Muscle of arm (tissue), 14 donors: ENCODE data around the gene MFSD1. TPM values are rescaled to one million over a fixed set of nuclear protein-coding genes. Genes with fewer than 3 reads are reported as not detected.

Source experiments
- DNase-seq: peaks from one replicate; pipeline ENCODE4 v3.0.0-alpha.2; 2013
- long read RNA-seq, 11 donors: transcript quantifications; one replicate each; lab custom pipeline, GENCODE V29; 2026
- polyA plus RNA-seq, 12 donors: library from polyadenylated mRNA; unstranded; fragments of 120-200 nt; gene quantifications; one replicate each; pipeline ENCODE4 v1.2.1, GENCODE V29; 2013; ENCODE audit not compliant: insufficient read length in 12 of 12

MFSD1 gene, protein sequence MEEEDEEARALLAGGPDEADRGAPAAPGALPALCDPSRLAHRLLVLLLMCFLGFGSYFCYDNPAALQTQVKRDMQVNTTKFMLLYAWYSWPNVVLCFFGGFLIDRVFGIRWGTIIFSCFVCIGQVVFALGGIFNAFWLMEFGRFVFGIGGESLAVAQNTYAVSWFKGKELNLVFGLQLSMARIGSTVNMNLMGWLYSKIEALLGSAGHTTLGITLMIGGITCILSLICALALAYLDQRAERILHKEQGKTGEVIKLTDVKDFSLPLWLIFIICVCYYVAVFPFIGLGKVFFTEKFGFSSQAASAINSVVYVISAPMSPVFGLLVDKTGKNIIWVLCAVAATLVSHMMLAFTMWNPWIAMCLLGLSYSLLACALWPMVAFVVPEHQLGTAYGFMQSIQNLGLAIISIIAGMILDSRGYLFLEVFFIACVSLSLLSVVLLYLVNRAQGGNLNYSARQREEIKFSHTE
- 10 to 100 TPM in 11 of 12 donors, not detected in 1; 21.9 to 43.7 (median 29.8) TPM for polyA plus RNA-seq
- long read RNA-seq, donor 1, transcript MFSD1-203 (16 exons, 2,423 nt): major isoform, 12 of 19 reads
- long read RNA-seq, donor 1, transcript MFSD1-204 (5 exons, 2,042 nt): minor isoform, 5 of 19 reads
- long read RNA-seq, donor 1, partial matches to known transcripts: 0 of 19 reads
- long read RNA-seq, donor 1, other reads (novel, unspliced or antisense): 0 of 19 reads
- long read RNA-seq, donor 2, transcript MFSD1-203 (16 exons, 2,423 nt): major isoform, 11 of 15 reads
- long read RNA-seq, donor 2, partial matches to known transcripts: 0 of 15 reads
- long read RNA-seq, donor 2, other reads (novel, unspliced or antisense): 0 of 15 reads
- long read RNA-seq, donor 3, transcript MFSD1-203 (16 exons, 2,423 nt): major isoform, 7 of 9 reads
- long read RNA-seq, donor 3, partial matches to known transcripts: 0 of 9 reads
- long read RNA-seq, donor 3, other reads (novel, unspliced or antisense): 0 of 9 reads
- long read RNA-seq, donor 4, transcript MFSD1-203 (16 exons, 2,423 nt): major isoform, 6 of 10 reads
- long read RNA-seq, donor 4, partial matches to known transcripts: 0 of 10 reads
- long read RNA-seq, donor 4, other reads (novel, unspliced or antisense): 0 of 10 reads
- long read RNA-seq, donor 5, transcript MFSD1-203 (16 exons, 2,423 nt): major isoform, 8 of 11 reads
- long read RNA-seq, donor 5, partial matches to known transcripts: 0 of 11 reads
- long read RNA-seq, donor 5, other reads (novel, unspliced or antisense): 0 of 11 reads
- long read RNA-seq, donor 6, partial matches to known transcripts: 0 of 5 reads
- long read RNA-seq, donor 6, other reads (novel, unspliced or antisense): 0 of 5 reads
- long read RNA-seq, donor 7, transcript MFSD1-203 (16 exons, 2,423 nt): major isoform, 8 of 18 reads
- long read RNA-seq, donor 7, partial matches to known transcripts: 10 of 18 reads
- long read RNA-seq, donor 7, other reads (novel, unspliced or antisense): 0 of 18 reads
- long read RNA-seq, donor 8, transcript MFSD1-203 (16 exons, 2,423 nt): major isoform, 11 of 14 reads
- long read RNA-seq, donor 8, partial matches to known transcripts: 0 of 14 reads
- long read RNA-seq, donor 8, other reads (novel, unspliced or antisense): 0 of 14 reads
- long read RNA-seq, donor 9, partial matches to known transcripts: 0 of 5 reads
- long read RNA-seq, donor 9, other reads (novel, unspliced or antisense): 0 of 5 reads
- long read RNA-seq, donor 10, transcript MFSD1-203 (16 exons, 2,423 nt): major isoform, 8 of 12 reads
- long read RNA-seq, donor 10, partial matches to known transcripts: 0 of 12 reads
- long read RNA-seq, donor 10, other reads (novel, unspliced or antisense): 0 of 12 reads
- long read RNA-seq, donor 11, transcript MFSD1-203 (16 exons, 2,423 nt): major isoform, 12 of 21 reads
- long read RNA-seq, donor 11, partial matches to known transcripts: 5 of 21 reads
- long read RNA-seq, donor 11, other reads (novel, unspliced or antisense): 0 of 21 reads

DNA sequence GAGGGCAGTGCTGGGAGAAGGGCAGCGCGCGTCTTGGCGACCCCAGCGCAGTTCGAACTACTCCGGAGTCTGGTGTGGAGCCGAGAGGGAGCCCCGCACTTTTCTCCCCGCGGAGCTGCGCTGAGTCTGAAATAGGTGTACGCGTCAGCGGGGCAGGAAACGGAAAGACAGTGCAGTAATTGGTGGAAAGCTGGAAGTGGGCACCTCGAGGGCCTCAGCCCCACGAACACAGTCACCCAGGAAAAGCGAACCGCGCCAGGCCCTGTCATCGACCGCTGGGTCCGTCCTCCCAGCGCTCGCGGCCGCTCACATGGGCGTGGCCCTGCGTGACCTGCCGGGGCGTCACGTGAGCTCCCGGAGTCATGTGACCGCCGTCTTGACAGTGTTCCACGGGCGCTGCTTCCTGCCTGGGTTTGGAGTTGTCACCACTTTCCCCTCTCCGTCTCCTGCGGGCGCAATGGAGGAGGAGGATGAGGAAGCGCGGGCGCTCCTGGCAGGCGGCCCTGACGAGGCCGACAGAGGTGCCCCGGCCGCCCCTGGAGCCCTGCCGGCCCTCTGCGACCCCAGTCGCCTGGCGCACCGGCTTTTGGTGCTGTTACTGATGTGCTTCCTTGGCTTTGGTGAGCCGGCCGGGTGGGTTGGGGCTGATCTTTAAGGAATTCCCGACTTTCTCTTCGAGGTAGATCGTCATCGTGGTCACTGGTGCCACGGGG is at the start of gene MFSD1:
Gene MFSD1, plus strand, starts transcription at position 359 of the 713 bp plus-strand sequence. Its CDS starts 99 bp downstream, at position 458.
- peak; percentile 95 for DNase-seq

DNA sequence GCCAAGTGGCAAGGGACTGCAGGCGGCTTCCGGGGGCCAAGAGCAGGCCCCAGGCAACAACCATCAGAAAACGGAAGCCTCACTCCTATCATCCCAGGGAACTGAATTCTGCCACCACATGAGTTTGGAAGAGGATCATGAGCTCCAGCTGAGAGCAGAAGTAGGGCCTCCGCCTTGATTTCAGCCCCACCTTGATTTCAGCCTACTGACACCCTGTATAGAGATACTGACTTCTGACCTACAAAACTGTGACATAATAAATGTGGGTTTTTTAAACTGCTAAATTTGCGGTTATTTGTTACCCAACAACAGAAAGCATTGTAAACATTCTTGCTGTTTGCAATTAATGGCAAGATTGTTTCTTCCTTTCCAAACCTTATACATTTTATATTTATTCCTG is 48.0 kb upstream of the MFSD1 start:
- no peak for DNase-seq

DNA sequence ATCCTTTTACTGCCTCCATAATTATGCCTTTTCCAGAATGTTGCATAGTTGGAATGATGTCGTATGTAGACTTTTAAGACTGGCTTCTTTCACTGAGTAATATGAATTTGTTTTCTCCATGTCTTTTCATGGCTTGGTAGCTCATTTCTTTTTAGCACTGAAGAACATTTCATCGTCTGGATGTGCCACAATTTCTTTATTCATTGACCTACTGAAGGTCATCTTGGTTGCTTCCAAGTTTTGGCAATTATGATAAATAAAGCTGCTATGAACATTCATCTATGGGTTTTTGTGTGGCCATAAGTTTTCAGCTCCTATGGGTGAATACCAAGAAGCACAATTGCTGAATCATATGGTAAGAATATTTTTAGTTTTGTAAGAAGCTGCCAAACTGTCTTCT is 46.4 kb upstream of the MFSD1 start:
- DNase-seq: no peak

DNA sequence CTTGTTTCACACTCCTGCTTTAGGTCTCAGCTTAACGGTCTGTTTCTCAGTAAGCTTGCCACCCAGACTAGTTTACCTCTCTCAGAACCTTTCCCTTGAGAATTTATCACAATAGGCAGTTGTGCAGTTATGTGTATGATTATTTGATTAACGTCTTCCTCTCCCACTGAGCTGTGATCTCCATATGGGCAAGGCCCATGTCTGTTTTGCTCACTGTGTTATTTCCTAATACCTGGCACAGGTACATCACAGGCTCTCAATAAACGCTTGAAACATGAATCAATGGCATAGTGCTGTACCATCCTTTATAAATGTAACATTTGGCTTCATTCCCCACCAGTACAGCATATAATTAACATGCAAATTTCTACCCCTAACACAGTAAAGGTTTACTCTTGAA is 40.5 kb upstream of the MFSD1 start:
- DNase-seq: no peak

DNA sequence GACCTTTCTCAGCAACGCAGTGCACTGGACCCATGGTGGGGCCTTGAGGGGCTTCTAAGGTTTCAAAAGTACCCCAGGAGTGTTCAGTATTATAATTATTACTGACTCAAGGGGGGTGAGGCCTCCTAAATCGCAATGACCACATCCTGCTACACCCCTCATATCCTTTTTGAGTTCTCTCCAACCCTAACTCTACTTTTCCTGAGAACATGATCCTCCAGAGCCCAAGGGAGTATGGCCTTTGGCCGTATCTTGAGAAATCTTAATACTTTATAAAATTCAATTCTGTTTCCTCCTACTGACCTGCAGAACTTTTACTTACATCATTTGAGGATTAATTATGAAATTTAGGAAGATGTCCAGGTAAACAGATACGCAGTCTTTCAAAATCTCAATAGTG is 39.2 kb upstream of the MFSD1 start:
- peak; percentile 38 for DNase-seq

DNA sequence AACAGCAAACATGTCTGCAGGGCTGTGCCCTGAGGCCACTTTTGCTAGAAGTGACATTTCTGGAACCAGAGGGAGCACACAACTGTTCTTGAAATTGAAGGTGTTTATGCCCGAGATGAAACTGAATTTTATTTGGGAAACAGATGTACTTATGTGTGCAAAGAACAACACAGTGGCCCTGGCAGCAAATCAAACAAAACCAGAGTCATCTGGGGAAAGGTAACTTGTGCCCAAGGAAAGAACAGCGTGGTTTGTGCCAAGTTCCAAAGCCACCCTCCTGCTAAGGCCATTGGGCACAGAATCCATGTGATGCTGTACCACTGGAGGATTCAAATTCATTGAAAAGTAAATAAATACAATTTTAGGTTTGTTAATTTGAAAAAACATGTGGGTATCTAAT is 38.4 kb upstream of the MFSD1 start:
- no peak for DNase-seq

DNA sequence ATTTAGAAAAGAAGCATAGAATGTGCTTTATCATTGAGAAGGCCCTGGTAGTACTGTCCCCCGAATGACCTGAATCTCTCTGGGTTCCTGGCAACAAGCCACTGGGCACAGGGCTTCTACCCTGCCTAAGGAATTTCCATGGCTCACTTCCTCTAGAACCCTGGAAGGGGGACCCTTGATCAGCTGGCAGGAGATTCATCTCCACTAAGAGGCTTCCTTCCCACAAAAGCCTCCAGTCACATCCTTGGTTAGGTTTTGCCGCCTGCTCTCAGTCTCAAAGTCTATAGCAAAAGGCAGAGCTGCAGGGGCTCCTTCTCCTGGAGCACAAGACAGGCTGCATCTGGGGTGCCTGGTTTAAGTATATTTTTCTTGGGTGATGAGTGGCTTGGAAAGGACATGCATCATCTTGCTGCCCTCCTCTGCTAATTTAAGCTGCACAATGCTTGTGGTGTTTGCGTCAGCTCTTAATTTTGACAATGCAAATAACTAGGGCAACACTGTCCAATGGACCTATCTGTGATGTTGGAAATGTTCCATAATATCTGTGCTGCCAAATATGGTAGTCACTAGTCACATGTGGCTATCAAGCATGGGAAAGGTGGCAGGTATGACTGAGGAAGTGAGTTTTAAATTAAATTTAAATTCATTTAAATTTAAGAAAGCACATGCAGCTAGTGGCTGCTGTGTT is 36.2 kb upstream of the MFSD1 start:
- DNase-seq: no peak

DNA sequence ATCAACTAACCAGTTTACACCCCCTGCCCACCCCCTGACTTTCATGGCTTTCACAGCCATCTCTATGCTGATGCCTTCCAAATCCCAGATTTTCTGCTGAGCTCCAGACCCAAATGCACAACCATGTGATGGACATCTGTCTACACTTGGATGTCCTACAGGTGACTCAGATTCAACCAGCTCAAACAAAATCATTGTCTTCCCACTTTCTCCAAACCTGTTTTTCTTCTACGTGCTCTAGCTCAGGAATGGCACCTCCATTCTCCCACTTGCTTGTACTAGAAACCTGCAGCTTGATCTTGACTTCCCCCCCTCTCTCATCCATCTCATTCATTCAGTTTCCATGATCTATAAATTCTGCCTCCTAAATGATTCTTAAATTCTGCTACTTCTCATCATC is 35.5 kb upstream of the MFSD1 start:
- no peak for DNase-seq

DNA sequence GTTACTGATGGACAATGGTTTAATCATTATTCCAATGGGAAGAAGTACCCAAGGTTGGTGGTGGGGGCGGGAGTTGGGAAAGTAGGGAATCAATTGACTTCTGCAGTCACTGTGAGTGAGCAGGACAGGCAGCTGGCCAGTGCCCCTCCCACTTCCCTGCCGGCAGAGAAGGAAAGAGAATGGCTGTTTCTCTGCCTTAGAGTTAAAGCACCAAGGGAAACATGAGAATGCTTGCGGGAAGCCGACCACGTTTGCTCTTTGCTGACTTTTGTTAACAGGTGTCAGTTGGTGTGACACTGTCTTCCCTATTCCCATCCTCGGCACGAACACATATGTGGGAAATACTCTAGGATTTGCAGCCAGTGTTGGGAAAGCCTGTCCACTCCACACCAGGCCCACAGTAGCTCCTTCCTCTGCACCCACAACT is 33.5 kb upstream of the MFSD1 start:
- peak; percentile 72 for DNase-seq

DNA sequence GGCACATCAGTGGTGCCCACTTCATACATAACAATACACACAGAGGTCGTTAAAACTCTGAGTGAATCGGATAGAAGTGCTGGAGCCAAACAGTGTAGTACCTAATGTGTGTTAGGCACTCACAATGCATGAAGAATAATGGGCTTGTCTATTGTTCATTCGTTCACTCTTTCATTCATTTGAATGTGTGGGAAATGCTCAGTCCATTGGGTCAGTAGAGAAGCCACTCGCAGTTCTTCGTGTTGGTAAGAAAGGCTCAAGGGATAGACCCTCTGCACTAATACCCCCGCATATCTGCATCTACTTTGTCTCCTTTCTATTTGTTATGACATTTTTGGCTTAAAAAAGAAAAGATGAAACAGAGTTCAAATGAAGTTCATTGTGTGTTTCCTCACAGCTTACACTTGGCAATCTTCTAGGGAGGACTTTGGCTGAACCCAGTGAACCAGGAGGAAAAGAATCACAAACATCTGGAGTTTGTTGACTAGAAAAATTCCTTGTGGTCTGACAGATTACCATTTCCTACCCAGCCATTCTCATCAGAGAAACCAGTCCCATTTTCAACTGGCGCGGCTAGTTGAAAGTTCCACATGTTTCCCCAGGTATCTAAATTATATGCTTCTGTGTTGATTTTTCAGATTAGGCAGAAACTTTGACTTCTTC is 32.8 kb upstream of the MFSD1 start:
- DNase-seq: peak; percentile 88

DNA sequence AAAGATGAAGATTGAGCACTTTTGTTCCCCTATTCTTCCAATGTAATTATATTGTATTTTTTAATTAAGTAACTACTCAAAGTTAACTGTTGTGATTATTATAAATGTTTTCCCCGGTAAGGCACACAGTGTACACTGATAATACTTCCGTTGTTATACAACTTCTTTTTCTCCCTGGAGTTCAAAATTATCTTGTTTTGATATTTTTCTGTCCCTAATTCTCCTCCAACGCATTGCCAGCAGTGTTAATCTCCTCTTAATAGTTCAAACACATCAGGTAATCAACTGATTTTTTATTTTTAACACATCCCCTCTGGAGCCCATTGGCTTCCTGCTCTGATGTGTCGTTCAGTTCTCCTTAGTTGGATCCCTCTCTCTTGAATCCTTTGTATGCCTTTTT is 32.3 kb upstream of the MFSD1 start:
- DNase-seq: no peak

DNA sequence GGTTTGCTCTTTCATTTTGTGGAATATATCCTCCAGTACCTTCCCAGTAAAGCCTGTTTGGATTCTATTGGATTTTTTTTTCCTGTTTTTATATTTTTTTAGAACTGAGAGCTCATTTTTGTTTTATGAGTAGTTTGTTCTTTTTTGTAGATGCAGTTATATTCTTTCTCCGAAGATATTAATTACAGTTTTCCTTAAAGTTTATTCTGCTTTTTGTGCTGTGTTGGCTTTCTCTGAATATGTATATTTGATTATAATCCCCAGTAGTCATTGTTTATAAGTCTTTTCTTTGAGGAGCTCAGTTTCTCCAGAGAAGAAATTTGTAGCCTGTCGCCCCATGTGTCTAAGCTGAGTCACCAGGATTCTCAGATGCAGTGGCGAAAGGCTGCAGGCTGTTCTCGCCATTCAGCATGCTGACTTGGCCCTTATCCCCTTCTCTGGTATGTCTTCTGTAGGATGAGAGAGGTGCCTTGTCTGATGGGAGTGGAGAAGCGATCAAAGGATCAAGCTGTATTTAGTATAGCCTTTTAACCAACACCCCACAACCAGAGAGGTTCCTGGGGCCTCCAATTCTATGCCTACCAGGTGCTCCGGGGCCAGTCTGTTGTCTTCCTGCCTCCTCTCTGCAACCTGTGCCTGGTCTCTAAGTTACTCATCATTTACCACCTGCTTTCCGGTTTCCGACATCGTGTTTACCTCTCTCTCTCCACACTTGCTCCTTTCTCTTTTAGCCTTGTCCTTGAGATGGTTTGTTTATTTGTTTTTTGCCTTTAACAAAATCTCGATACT is 31.7 kb upstream of the MFSD1 start:
- no peak for DNase-seq

DNA sequence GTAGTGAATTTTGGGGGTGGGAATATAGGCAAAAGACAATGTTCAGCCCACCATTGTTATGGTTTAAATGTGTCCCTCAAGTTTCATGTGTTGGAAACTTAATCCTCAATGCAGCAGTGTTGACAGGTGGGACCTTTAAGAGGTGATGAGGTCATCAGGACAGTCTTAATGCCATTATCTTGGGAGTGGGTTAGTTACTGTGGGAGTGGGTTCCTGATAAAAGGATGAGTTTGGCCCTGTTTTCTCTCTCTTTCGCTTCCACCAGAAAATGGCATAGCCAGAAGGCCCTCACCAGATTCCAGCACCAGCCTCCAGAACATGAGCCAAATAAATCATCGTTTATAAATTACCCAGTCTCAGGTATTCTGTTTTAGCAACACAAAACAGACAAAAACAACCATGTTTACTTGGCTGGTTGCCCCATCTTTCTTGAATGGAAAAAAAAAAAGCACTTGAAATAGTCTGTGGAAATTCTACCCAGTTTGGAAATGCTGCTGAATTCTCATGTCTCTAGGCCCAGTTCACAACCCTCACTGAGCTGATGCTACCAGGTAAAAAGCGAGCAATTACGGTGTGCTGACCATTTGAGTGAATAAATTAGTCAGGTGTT is 31.0 kb upstream of the MFSD1 start:
- no peak for DNase-seq

DNA sequence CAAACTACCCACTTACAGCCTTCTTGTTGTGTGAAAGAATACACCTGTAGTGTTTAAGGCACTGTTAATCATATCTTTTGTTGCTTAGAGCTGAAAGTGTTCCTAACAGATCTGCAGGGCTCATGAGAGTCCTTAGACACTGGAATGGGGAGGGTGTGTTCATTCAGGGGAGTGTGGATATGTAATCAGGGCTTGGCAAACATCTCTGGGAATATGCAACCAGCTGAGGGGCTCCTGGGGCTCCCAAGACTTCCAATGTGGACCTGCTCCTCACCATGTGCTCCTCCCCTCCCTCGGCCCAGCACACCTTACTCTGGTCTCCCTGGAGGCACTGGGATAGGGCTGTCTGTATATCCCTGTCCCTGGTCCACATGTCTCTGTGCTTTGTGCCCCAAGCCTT is 30.3 kb upstream of the MFSD1 start:
- DNase-seq: no peak

DNA sequence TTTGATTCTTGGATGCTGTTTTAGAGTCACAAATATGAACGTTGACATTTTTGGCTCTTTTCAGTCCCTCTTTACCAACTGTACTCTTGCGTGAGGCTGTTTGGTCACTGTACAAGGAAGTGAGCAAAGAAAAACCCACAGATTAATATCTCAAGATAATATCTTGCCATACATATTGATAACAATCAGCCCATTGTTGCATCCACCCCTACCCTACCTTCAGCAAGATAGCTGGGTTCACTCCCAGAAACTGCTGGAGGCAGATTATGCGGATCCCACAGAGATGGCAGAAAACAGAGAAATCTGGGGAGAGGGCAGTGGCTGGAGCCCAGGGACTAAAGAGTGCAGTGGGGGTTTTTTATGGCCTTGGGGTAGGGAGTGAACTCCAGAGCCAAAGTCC is 29.9 kb upstream of the MFSD1 start:
- no peak for DNase-seq

DNA sequence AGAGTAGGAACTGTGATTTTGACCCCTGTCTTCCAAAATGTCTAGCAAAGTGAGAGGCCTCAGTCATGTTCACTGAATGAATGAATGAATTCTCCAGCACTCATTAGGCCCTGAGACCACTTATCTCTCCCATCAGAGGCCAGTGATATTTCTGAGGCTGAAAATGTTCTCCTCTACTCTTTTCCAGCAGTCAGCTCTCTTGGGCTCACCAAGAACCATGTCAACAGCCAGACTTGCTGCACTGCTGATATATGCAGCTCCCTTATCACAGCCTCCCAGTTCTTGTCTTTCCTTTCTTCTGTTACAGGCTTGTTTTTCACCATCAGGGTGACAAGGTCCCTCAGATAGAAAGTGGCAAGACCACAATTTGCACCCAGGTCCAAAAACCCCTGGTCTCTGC is 28.7 kb upstream of the MFSD1 start:
- no peak for DNase-seq
